ENCODE results near the gene DEPDC5. TPM values are rescaled to one million over a fixed set of nuclear protein-coding genes. Genes with fewer than 3 reads are reported as not detected.

The DEPDC5 gene
- total and polyA plus RNA-seq, 4 donors: 7.5 to 36.7 (median 18.3) TPM

DNA sequence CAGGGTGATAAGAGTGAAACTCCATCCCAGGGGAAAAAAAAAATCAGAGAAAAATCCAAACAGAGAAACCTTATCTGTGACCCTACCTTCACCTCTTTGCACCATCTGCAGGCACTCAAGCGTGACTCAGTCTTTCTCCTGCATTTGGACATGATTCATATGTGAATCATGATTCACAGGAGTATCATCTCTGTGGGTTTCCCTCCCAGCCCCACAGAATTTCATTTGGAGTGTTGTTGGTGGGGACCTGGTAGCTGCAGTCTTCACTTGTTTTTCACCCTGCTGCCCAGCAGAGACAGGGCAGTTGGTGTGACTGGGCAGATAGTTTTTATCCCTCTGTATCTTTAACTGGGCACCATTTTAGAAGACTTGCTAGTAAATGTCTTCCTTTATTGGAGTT is 75.7 kb downstream of the DEPDC5 start:
- no peaks in the 10 kb centered on the region for H3K4me1 ChIP-seq (ENCODE audit: control insufficient read depth in 1 of 2, insufficient read depth in 2 of 2, low read length in 2 of 2)
- H3K27me3 ChIP-seq (ENCODE audit: control insufficient read depth in 1 of 2, insufficient read depth in 2 of 2, low read length in 1 of 2): no peaks in the 10 kb centered on the region
- intact Hi-C loops (cut with DNase I): no loop called here
- H3K36me3 ChIP-seq (ENCODE audit: control insufficient read depth in 1 of 2, insufficient read depth in 2 of 2, low read length in 1 of 2): peaks cover 0 to 7% of the 10 kb centered on the region in 2 donors
- DNase-seq: no peak
- no peak overlapping the region for H3K27ac ChIP-seq (ENCODE audit: low read depth in 1 of 2, low read length in 2 of 2)
- H3K4me3 ChIP-seq (ENCODE audit: low read length in 2 of 2): no peak overlapping the region
- WGBS, 2 donors: 70 to 80% methylated on average over 1 of the region's 1 CpG
- no peak for ATAC-seq (ENCODE audit: low FRiP score)
- H3K9me3 ChIP-seq (ENCODE audit: control insufficient read depth, low read length): no peaks in the 10 kb centered on the region

DNA sequence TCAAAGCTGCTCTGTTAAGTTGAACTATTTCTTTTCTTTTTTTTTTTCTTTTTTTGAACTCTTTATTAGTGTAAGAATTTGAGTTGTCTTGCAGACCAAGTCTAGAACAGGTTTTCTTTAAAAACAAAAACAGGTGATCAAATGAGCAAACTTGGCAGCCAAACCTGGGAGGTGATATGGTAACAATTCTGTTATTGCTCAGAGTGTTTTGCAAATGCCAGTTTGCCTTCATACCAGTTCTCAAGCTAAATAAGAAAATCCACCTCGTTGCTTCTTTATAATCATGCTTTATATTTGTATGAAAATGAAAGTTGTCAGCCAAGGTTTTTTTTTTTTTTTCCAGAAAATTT is 76.9 kb downstream of the DEPDC5 start:
- H3K4me3 ChIP-seq (ENCODE audit: low read length in 2 of 2): no peak overlapping the region
- H3K4me1 ChIP-seq (ENCODE audit: control insufficient read depth in 1 of 2, insufficient read depth in 2 of 2, low read length in 2 of 2): no peaks in the 10 kb centered on the region
- H3K9me3 ChIP-seq (ENCODE audit: control insufficient read depth, low read length): no peaks in the 10 kb centered on the region
- H3K36me3 ChIP-seq (ENCODE audit: control insufficient read depth in 1 of 2, insufficient read depth in 2 of 2, low read length in 1 of 2): peaks cover 2 to 7% of the 10 kb centered on the region in 2 donors
- no peak overlapping the region for H3K27ac ChIP-seq (ENCODE audit: low read depth in 1 of 2, low read length in 2 of 2)
- intact Hi-C loops (cut with DNase I): no loop called here
- 39 to 44% methylated on average over 1 of the region's 1 CpG for WGBS, 2 donors
- H3K27me3 ChIP-seq (ENCODE audit: control insufficient read depth in 1 of 2, insufficient read depth in 2 of 2, low read length in 1 of 2): no peaks in the 10 kb centered on the region
- no peak for DNase-seq
- ATAC-seq (ENCODE audit: low FRiP score): no peak

- Histone ChIP-seq H3K27me3 (ENCODE audit: control insufficient read depth in 1 of 2, insufficient read depth in 2 of 2, low read length in 1 of 2) (no peaks in the 10 kb centered on the region), H3K9me3 (ENCODE audit: control insufficient read depth, low read length) (no peaks in the 10 kb centered on the region), H3K36me3 (ENCODE audit: control insufficient read depth in 1 of 2, insufficient read depth in 2 of 2, low read length in 1 of 2) (peaks cover under 1 to 2% of the 10 kb centered on the region in 2 donors), H3K27ac (ENCODE audit: low read depth in 1 of 2, low read length in 2 of 2) (no peak overlapping the region), H3K4me3 (ENCODE audit: low read length in 2 of 2) (no peak overlapping the region), H3K4me1 (ENCODE audit: control insufficient read depth in 1 of 2, insufficient read depth in 2 of 2, low read length in 2 of 2) (no peaks in the 10 kb centered on the region)
- intact Hi-C loops (cut with DNase I): no loop called here
- no peak for DNase-seq
- ATAC-seq (ENCODE audit: low FRiP score): no peak
- 92 to 93% methylated on average over 1 of the region's 1 CpG for WGBS, 2 donors
These were observed 80.1 kb downstream of the DEPDC5 start for GRCh38 chr22:31833930-31834329.

GRCh38 chr22:31836010-31836409 is 82.2 kb downstream of the DEPDC5 start:
- Histone ChIP-seq H3K4me1 (ENCODE audit: control insufficient read depth in 1 of 2, insufficient read depth in 2 of 2, low read length in 2 of 2) (no peaks in the 10 kb centered on the region), H3K36me3 (ENCODE audit: control insufficient read depth in 1 of 2, insufficient read depth in 2 of 2, low read length in 1 of 2) (peaks cover 0 to 4% of the 10 kb centered on the region in 2 donors), H3K27me3 (ENCODE audit: control insufficient read depth in 1 of 2, insufficient read depth in 2 of 2, low read length in 1 of 2) (no peaks in the 10 kb centered on the region), H3K27ac (ENCODE audit: low read depth in 1 of 2, low read length in 2 of 2) (no peak overlapping the region), H3K4me3 (ENCODE audit: low read length in 2 of 2) (no peak overlapping the region), H3K9me3 (ENCODE audit: control insufficient read depth, low read length) (no peaks in the 10 kb centered on the region)
- 80 to 82% methylated on average over 5 of the region's 5 CpGs for WGBS, 2 donors
- intact Hi-C loops (cut with DNase I): no loop called here
- DNase-seq (no peak), ATAC-seq (ENCODE audit: low FRiP score) (no peak)

DNA sequence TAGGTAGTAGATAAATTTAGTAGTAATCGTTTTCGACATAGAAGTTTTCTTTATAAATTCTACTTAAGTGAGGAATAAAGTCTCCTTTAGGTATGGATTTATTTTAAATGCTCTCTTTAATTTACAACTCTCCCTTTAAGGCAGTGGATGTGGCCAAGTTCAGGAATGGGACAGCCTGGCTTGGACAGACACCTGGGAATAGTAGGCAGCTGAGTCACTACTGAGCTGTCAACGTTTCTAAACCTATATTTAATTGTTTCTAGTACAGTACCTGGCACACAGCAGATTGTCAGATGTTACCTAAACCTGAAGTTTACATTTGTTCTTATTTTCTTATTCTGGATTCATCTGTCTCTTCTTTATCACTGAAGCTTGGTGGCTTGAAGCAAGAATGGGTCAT is 85.1 kb downstream of the DEPDC5 start:
- Histone ChIP-seq H3K4me1 (ENCODE audit: control insufficient read depth in 1 of 2, insufficient read depth in 2 of 2, low read length in 2 of 2) (no peaks in the 10 kb centered on the region), H3K4me3 (ENCODE audit: low read length in 2 of 2) (no peak overlapping the region), H3K9me3 (ENCODE audit: control insufficient read depth, low read length) (no peaks in the 10 kb centered on the region), H3K27ac (ENCODE audit: low read depth in 1 of 2, low read length in 2 of 2) (no peak overlapping the region), H3K27me3 (ENCODE audit: control insufficient read depth in 1 of 2, insufficient read depth in 2 of 2, low read length in 1 of 2) (no peaks in the 10 kb centered on the region), H3K36me3 (ENCODE audit: control insufficient read depth in 1 of 2, insufficient read depth in 2 of 2, low read length in 1 of 2) (peaks cover 3 to 4% of the 10 kb centered on the region in 2 donors)
- DNase-seq: no peak
- 61 to 66% methylated on average over 3 of the region's 3 CpGs for WGBS, 2 donors
- intact Hi-C loops (cut with DNase I): no loop called here
- no peak for ATAC-seq (ENCODE audit: low FRiP score)

DNA sequence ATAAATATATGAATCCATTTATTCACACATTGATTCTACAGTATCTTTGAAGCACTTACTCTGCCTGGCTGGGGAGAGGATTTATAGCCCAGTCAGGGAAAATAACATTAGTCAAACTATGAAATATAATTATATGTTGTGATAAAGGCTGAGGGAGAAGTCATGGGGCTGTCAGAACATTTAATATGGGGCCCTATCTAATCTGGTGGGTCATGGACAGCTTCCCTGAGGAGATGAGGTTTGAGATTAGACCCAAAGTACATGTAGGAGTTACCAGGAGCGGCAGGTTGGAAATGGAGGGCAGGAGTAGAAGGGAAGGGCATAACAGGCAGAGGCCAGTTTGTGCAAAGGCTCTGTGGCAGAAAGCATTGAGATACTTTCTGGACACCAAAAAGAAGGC is 86.2 kb downstream of the DEPDC5 start:
- WGBS, 2 donors: 95 to 100% methylated on average over 1 of the region's 1 CpG
- Histone ChIP-seq H3K4me1 (ENCODE audit: control insufficient read depth in 1 of 2, insufficient read depth in 2 of 2, low read length in 2 of 2) (no peaks in the 10 kb centered on the region), H3K27ac (ENCODE audit: low read depth in 1 of 2, low read length in 2 of 2) (no peak overlapping the region), H3K4me3 (ENCODE audit: low read length in 2 of 2) (no peak overlapping the region), H3K9me3 (ENCODE audit: control insufficient read depth, low read length) (no peaks in the 10 kb centered on the region), H3K36me3 (ENCODE audit: control insufficient read depth in 1 of 2, insufficient read depth in 2 of 2, low read length in 1 of 2) (peaks cover 4 to 7% of the 10 kb centered on the region in 2 donors), H3K27me3 (ENCODE audit: control insufficient read depth in 1 of 2, insufficient read depth in 2 of 2, low read length in 1 of 2) (no peaks in the 10 kb centered on the region)
- intact Hi-C loops (cut with DNase I): no loop called here
- DNase-seq (no peak), ATAC-seq (ENCODE audit: low FRiP score) (no peak)

DNA sequence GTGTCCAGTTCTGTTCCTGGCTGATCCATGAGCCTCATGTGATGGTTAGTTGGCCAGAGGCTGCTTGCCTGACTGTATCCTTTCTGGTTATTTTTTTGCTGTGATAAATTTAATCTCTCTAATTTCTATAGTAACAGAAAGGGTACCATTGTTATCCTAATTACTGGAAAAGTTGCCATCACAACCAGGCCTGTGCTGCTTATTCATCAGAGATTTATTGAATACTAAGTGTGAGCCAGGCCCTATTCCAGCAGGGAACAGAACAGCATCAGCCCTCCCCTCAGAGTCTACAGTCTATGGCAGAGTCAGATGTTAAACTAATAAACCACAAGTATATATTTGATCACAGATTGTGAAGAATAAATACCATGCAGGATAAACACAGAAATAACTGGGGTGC is 86.8 kb downstream of the DEPDC5 start:
- Histone ChIP-seq H3K36me3 (ENCODE audit: control insufficient read depth in 1 of 2, insufficient read depth in 2 of 2, low read length in 1 of 2) (peaks cover 3 to 8% of the 10 kb centered on the region in 2 donors), H3K4me3 (ENCODE audit: low read length in 2 of 2) (no peak overlapping the region), H3K27me3 (ENCODE audit: control insufficient read depth in 1 of 2, insufficient read depth in 2 of 2, low read length in 1 of 2) (no peaks in the 10 kb centered on the region), H3K4me1 (ENCODE audit: control insufficient read depth in 1 of 2, insufficient read depth in 2 of 2, low read length in 2 of 2) (no peaks in the 10 kb centered on the region), H3K27ac (ENCODE audit: low read depth in 1 of 2, low read length in 2 of 2) (no peak overlapping the region), H3K9me3 (ENCODE audit: control insufficient read depth, low read length) (no peaks in the 10 kb centered on the region)
- DNase-seq (no peak), ATAC-seq (ENCODE audit: low FRiP score) (no peak)
- intact Hi-C loops (cut with DNase I): no loop called here

GRCh38 chr22:31841078-31841827 is 87.4 kb downstream of the DEPDC5 start:
- H3K27ac ChIP-seq (ENCODE audit: low read depth in 1 of 2, low read length in 2 of 2): no peak overlapping the region
- no peak overlapping the region for H3K4me3 ChIP-seq (ENCODE audit: low read length in 2 of 2)
- no peaks in the 10 kb centered on the region for H3K27me3 ChIP-seq (ENCODE audit: control insufficient read depth in 1 of 2, insufficient read depth in 2 of 2, low read length in 1 of 2)
- peaks cover 2 to 8% of the 10 kb centered on the region in 2 donors for H3K36me3 ChIP-seq (ENCODE audit: control insufficient read depth in 1 of 2, insufficient read depth in 2 of 2, low read length in 1 of 2)
- no peaks in the 10 kb centered on the region for H3K9me3 ChIP-seq (ENCODE audit: control insufficient read depth, low read length)
- 80 to 81% methylated on average over 8 of the region's 8 CpGs for WGBS, 2 donors
- no peaks in the 10 kb centered on the region for H3K4me1 ChIP-seq (ENCODE audit: control insufficient read depth in 1 of 2, insufficient read depth in 2 of 2, low read length in 2 of 2)
- intact Hi-C loops (cut with DNase I): no loop called here
- ATAC-seq (ENCODE audit: low FRiP score): no peak
- no peak for DNase-seq

DNA sequence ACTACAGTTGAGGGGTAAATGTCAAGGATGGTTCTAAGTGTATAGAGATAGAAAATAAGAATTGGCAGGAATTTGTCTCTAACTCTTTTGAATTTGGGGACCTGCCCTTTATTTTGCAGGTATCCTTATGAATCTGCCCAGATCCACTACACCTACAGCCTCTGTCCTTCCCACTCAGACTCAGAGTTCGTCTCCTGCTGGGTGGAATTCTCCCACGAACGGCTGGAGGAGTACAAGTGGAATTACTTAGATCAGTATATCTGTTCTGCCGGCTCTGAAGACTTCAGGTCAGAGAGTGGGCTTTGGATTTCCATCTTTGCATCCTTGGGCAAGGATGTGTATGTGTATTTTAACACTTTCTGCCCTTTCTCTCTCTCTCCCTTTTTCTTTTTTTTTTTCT is 89.7 kb downstream of the DEPDC5 start:
- intact Hi-C loops (cut with DNase I): no loop called here
- WGBS, 2 donors: 84 to 90% methylated on average over 4 of the region's 4 CpGs
- no peaks in the 10 kb centered on the region for H3K4me1 ChIP-seq (ENCODE audit: control insufficient read depth in 1 of 2, insufficient read depth in 2 of 2, low read length in 2 of 2)
- H3K36me3 ChIP-seq (ENCODE audit: control insufficient read depth in 1 of 2, insufficient read depth in 2 of 2, low read length in 1 of 2): peaks cover 2 to 13% of the 10 kb centered on the region in 2 donors
- no peaks in the 10 kb centered on the region for H3K27me3 ChIP-seq (ENCODE audit: control insufficient read depth in 1 of 2, insufficient read depth in 2 of 2, low read length in 1 of 2)
- DNase-seq (no peak), ATAC-seq (ENCODE audit: low FRiP score) (no peak)
- no peaks in the 10 kb centered on the region for H3K9me3 ChIP-seq (ENCODE audit: control insufficient read depth, low read length)
- no peak overlapping the region for H3K27ac ChIP-seq (ENCODE audit: low read depth in 1 of 2, low read length in 2 of 2)
- no peak overlapping the region for H3K4me3 ChIP-seq (ENCODE audit: low read length in 2 of 2)
